Suprapubic skin (tissue), 3 donors: ENCODE measurements around the gene NEK8.

Experiments used
- POLR2A ChIP-seq, 2 donors: fragments of 450-650 bp; IDR thresholded peaks; one replicate each; pipeline ENCODE4 v1.6.1; 2017; ENCODE audit warnings: antibody characterized with exemption in 2 of 2, mild to moderate bottlenecking in 2 of 2, moderate library complexity in 2 of 2
- TF ChIP-seq, protein P1 (sequence below), 2 donors: fragments of 200-600 bp in 1 of 2; fragments of 450-650 bp in 1 of 2; sonication (generic) in 1 of 2; IDR thresholded peaks; one replicate each; pipeline ENCODE4 v1.5.1; 2016 to 2019; ENCODE audit warnings: antibody characterized with exemption in 2 of 2, mild to moderate bottlenecking in 1 of 2, moderate library complexity in 1 of 2

DNA sequence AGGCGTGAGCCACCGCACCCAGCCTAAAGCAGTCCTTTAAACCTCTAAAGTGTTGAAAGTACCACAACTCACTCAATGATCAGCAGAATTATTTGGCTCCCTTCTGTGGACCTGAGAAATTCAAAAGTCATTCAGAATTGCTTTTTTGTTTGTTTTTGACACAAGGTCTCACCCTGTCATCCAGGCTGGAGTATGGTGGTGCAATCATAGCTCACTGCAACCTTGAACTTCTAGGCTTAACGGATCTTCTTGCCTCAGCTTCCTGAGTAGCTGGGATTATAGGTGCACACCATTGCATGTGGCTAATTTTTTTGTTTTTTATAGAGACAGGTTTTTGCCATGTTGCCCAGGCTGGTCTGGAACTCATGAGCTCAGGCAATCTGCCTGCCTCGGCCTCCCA lies 59.5 kb downstream of the NEK8 start:
- TF ChIP-seq, protein P1, sequence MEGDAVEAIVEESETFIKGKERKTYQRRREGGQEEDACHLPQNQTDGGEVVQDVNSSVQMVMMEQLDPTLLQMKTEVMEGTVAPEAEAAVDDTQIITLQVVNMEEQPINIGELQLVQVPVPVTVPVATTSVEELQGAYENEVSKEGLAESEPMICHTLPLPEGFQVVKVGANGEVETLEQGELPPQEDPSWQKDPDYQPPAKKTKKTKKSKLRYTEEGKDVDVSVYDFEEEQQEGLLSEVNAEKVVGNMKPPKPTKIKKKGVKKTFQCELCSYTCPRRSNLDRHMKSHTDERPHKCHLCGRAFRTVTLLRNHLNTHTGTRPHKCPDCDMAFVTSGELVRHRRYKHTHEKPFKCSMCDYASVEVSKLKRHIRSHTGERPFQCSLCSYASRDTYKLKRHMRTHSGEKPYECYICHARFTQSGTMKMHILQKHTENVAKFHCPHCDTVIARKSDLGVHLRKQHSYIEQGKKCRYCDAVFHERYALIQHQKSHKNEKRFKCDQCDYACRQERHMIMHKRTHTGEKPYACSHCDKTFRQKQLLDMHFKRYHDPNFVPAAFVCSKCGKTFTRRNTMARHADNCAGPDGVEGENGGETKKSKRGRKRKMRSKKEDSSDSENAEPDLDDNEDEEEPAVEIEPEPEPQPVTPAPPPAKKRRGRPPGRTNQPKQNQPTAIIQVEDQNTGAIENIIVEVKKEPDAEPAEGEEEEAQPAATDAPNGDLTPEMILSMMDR (IDR thresholded peaks at IDR 0.05), result no peak
- no peak for TF ChIP-seq POLR2A (IDR thresholded peaks at IDR 0.05)
